GF-D8 (cell line): Measurements from ENCODE around the gene ZDHHC7.
"Not testable (repeated sequence)": the region's sequence is repeated elsewhere in the genome, so short reads cannot be mapped to it uniquely, and the experiment has no call there.

Source experiments
- DNase-seq: peaks from one replicate; lab custom pipeline; 2025; lab: John Stamatoyannopoulos, UW

Gene ZDHHC7

GRCh38 chr16:85010931-85011845 is at the start of gene ZDHHC7:
Gene ZDHHC7 (minus strand): TSS chr16:85011535. CDS start chr16:84990618, 20,917 bp downstream.
- peak; percentile 59 for DNase-seq

GRCh38 chr16:85058909-85059308 is 47.6 kb upstream of the ZDHHC7 start:
- DNase-seq: no peak

GRCh38 chr16:85057948-85058347 is 46.6 kb upstream of the ZDHHC7 start:
- no peak for DNase-seq

GRCh38 chr16:85057212-85057889 is 46.0 kb upstream of the ZDHHC7 start:
- no peak for DNase-seq

GRCh38 chr16:85056211-85056748 is 44.9 kb upstream of the ZDHHC7 start:
- DNase-seq: no peak

- peak; percentile 92 for DNase-seq
Measured at GRCh38 chr16:85055493-85056210, 44.3 kb upstream of the ZDHHC7 start.

GRCh38 chr16:85054948-85055492 is 43.7 kb upstream of the ZDHHC7 start:
- no peak for DNase-seq

- DNase-seq: not testable (repeated sequence)
Measured at GRCh38 chr16:85054321-85054720, 43.0 kb upstream of the ZDHHC7 start.

GRCh38 chr16:85052536-85052935 is 41.2 kb upstream of the ZDHHC7 start:
- no peak for DNase-seq

- no peak for DNase-seq
Measured at GRCh38 chr16:85051683-85052082, 40.3 kb upstream of the ZDHHC7 start.

- no peak for DNase-seq
Measured at GRCh38 chr16:85051067-85051581, 39.8 kb upstream of the ZDHHC7 start.

GRCh38 chr16:85049706-85050305 is 38.5 kb upstream of the ZDHHC7 start:
- no peak for DNase-seq

- no peak for DNase-seq
Measured at GRCh38 chr16:85048921-85049562, 37.7 kb upstream of the ZDHHC7 start.

- peak; percentile 35 for DNase-seq
Measured at GRCh38 chr16:85047867-85048455, 36.6 kb upstream of the ZDHHC7 start.

GRCh38 chr16:85046931-85047866 is 35.9 kb upstream of the ZDHHC7 start:
- no peak for DNase-seq

- DNase-seq: no peak
Measured at GRCh38 chr16:85046472-85046916, 35.2 kb upstream of the ZDHHC7 start.

GRCh38 chr16:85045641-85046471 is 34.5 kb upstream of the ZDHHC7 start:
- DNase-seq: no peak

- DNase-seq: no peak
Measured at GRCh38 chr16:85045077-85045476, 33.7 kb upstream of the ZDHHC7 start.
